ENCODE data around the gene CHST14.

GRCh38 chr15:40461958-40462357 lies 8.8 kb upstream of the CHST14 start:
- TF ChIP-seq POLR2A (IDR thresholded peaks at IDR 0.05) (no peak), POLR2AphosphoS5 (IDR thresholded peaks at IDR 0.05) (no peak), EP300 (IDR thresholded peaks at IDR 0.05; ENCODE audit: low read depth) (no peak)
- TF ChIP-seq, protein P1, sequence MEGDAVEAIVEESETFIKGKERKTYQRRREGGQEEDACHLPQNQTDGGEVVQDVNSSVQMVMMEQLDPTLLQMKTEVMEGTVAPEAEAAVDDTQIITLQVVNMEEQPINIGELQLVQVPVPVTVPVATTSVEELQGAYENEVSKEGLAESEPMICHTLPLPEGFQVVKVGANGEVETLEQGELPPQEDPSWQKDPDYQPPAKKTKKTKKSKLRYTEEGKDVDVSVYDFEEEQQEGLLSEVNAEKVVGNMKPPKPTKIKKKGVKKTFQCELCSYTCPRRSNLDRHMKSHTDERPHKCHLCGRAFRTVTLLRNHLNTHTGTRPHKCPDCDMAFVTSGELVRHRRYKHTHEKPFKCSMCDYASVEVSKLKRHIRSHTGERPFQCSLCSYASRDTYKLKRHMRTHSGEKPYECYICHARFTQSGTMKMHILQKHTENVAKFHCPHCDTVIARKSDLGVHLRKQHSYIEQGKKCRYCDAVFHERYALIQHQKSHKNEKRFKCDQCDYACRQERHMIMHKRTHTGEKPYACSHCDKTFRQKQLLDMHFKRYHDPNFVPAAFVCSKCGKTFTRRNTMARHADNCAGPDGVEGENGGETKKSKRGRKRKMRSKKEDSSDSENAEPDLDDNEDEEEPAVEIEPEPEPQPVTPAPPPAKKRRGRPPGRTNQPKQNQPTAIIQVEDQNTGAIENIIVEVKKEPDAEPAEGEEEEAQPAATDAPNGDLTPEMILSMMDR (IDR thresholded peaks at IDR 0.05): no peak

Data from transverse colon (tissue), 4 donors.